NCI-H2196 (cell line): ENCODE results near the gene RER1.

Experiments used
- DNase-seq: peaks from one replicate; lab custom pipeline; 2025; ENCODE audit not compliant: unreplicated experiment; lab: John Stamatoyannopoulos, UW

The RER1 gene

DNA sequence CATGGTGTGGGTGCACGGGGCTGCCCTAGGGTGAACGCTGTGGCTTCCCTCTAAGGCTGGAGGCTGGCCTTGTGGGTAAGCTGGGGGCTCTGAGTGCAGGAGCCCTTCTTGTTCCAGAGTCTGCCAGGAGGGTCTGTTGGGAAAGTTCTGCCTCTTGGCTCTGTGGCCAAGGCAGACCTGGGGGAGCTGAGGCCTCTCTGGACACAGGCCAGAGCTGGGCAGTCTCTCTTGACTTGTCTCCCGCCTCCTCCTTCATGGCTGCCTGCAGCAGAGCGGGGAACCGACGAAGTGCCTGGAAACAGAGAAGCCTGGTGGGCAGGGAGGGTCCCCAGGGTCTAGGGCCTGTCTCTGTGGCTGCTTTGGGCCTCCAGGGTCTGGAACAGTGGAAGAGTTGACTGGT, 51.0 kb downstream of the RER1 start:
- DNase-seq: no peak

DNA sequence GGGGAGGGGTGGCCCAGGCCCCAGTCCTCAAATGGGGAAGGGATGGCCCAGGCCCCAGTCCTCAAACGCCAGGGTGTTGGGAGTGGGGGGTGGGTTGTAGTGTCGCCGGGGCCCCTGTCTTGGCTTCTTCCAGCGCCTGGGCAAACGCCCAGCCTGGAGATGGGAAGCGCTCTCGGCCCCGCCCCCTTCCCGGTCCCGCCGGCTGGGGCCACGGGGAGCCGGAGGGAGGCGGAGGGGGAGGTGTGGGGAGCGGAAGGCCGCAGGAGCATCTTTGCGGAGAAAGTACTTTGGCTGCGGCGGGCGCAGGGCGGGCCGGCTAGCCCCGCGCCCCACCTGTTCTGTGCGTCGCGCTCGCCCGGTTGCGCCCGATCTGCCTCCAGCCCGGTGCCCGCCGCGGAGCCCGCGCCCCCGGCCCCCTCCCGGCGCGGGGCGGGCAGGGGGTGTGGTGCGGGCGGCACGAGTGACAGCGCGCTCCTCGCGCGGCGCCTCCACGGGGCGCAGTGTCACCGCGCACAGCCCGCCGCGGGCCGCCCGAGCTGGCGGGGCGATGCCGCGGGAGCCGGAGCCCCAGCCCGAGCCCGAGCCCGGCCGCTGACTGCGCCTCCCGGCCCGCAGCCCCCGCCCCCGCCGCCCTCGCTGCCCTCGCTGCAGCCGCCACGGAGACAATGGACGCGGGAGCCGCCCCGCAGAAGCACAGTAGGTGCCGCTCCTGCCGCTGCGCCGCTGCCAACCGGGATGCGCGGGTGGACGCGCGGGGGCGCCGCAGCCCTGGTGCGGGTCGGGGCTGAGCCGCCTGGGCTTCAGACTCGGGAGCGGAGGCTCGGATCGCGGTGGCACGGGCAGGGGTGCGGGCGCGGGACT, 51.9 kb downstream of the RER1 start:
- DNase-seq: no peak

DNA sequence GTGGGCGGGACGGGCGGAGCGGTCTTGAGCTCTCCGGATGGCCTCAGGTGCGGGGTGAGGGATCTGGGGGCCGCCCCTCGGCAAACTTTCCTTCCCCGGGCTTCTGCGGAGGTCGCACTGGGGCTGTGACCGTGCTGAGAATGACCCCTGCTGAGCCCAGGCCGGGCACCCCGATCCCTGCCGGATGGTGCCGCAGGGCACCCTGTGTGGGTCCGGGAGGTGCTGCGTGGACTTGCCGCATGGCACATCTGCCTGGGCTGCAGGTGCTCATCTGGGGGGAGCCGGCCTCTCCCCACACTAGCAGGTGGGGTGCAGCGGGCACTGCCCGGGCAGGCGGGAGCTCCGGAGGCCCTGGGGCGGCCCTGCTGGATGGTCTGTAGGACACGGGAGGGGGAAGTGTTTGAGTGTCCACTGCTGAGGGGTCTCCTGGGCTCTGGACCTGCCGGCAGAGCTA, 52.5 kb downstream of the RER1 start:
- DNase-seq: no peak

DNA sequence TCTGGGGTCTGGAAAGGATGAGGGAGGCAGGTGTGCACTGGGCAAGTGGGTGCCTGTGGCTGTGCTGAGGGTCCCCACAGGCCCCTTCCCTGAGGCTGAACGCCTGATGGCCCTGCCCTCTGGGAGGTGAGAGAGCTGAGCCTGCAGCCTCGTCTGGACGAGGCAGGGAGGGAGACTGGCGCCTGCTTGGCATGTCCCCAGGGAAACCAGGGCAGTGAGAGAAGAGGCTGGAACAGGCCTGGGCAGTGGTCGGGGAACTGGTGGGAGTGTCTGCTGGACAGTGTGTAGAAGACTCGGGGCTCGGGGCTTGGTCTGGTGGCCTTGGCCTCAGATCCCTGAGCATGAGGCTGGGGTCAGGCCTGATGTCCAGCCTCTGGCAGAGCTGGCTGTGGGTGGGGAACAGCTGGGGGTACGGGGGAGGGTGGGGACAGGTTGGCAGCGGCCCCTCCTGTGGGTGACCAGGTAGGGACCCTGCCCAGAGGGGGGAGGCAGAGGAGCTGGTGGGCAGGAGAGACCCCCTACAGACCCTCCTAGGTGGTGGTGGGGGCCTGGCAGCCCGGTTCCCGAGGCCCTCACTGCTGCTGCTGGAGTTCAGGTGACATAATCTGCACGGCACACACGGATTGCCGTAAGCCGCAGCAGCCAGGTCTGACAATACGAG, 53.7 kb downstream of the RER1 start:
- no peak for DNase-seq

DNA sequence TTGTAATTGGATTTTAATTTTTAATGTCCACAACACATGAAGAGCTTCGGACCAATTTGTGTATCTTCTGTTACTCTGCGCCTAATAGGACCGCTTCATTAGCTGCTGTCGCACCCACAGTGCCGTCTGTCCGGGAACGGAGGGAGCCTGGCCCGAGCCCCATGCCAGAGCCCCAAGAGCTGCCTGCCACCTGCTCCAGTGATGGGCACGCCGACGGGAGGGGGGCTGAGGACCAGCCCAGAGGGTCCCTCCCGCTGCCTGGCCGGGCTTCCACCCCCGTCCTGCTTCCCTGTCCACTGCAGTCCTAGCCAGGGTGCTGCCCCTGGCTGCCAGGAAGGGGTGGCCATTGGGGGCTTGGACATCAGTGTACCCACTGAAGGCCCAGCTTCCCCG, 54.2 kb downstream of the RER1 start:
- DNase-seq: no peak

DNA sequence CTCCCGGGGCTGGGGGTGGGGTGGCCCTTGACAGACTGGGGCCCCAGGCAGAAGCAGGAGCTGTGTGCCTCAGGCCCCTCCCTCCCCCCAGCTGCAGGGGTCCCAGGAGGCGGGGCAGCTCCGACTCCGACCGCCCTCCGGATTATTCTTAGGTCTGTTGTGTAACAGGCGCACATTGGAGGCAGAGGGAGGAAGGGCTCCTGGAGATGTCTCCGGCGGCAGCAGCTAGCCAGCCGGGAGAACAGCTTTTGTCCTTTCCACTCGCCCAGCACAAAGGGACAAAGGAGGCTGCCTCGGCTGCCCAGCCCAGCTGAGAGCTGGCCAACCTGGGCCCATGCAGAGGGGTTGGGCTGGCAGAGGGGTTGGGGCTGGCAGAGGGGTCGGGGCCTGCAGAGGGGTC, 54.8 kb downstream of the RER1 start:
- DNase-seq: no peak

DNA sequence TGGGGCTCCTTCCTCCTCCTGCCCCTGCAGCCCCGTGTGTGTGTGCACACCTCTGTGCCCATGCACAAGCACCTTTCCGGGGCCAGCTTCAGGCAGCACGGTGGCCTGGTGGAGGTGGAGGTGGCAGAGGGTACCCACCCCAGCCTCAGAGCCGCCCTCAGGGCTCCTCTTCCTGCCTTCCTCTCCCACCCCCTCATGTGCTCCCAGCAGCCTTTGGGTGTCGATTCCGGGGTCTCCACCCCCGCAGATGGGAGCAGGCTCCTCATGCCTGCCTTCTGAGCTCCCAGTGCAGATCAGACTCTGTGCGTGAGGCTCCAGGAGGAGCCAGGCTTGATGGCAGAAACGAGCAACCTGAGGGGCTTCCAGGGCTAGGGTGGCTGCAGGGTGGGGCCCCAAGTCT, 55.2 kb downstream of the RER1 start:
- DNase-seq: no peak

DNA sequence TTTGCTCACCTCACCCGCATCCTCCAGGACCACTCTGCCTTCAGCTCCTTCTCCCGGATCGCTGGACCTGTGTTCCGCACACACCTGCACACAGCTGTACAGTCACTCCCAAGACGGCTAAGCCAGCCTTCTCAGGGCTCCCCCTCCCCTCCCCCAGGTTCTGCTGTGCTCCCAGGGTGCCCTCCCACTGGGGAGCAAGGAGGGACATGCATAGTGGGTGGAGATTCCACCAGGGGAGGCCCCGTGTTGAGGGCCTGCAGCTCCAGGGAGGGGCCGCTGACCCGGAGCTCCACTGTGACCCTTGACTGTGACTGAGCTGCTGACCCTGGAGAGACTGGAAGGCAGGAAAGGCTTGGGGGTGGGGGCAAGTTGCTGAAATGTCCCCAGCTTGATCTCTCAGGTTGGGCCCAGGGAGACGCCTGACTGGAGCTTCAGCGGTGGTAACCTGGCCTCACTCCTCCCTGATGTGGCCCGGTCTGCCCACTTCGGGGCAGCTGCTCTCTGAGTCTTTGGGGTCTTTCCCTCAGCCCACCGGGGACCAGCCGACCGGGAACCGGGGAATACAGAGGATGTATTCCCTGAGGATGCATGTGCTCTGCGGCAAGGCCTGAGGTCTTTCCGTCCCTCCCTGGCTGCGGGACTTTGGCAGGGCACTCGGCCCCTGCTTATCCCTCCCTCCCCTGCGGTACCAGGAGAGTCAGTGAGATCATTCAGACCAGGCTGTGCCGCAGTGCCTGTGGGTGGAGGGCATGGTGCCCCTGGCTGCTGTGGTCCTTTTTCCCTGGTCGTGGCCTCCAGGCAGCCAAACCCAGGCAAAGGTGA, 55.8 kb downstream of the RER1 start:
- no peak for DNase-seq

DNA sequence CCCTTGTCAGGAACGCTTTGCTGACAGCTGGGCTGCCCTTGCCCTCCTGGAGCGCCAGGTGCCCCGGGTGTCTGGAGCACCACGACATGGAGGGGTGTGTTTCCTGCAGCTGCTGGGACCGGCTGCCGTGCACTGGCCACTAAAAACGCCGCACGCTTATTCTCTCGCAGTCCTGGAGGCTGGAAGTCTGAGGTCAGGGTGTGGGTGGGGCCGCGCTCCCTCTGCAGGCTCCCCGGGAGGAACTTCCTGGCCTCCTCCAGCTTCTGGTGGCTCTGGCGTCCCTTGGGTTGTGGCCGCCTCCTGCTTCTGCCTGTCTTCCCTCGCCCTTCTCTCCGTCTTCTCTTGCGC, 56.4 kb downstream of the RER1 start:
- DNase-seq: peak; percentile 23

DNA sequence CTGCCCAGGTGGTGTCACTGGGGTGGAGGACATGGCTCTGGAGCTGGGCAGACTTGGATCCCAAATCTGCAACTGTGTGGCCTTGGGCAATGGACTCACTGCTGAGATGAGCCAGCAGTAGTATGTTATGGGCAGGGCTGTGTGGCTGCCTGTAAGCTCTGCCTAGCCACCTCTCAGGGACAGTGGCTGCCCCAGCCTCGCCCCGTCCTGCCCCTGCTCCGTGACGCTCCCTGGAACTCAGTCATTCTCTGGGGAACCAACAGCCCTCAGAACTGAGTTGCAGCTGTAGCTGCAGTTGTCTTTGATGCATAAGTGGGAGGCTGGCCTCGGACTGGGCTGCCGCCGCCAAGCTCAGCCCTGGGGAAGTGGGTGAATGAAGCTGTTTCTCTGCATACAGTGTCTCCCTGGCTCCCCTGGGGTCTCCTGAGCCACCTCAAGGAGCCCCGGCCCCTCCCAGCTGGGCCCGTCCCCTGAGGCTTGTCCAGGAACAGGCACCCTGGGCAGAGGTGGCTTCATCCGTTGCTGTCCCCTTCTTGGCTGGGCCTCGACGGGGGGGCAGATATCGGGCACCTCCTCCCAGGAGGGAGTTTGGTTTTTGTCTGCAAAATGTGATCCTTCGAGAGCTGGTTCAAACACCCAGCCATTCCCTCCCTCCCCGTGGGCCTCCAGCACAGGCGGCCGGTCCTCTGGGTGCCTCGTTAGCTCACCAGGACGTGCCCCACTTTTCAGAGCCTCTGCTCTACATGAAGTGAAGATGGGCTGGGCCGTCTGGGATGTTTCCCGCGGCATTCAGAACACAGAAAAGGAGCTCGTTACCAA, 58.2 kb downstream of the RER1 start:
- DNase-seq: no peak

DNA sequence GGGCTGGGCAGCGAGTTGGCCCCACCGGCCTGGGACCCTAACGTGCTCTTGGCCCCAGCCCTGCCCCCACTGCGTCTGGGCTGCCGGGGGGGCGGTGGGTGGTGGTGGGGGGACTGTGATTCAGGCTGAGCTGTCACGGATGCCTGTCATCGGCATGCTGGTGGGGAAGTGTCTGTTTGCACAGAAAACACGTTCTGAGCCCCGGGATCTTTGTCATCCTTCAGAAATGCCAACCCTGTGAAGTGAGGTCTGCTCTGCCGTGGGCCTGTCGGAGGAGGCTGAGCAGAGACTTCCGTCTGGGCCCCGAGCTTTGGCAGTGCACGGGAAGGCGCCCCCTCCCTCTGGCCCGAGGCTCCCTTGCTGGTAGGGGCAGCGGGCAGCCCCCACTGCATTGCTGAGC, 60.1 kb downstream of the RER1 start:
- DNase-seq: no peak

DNA sequence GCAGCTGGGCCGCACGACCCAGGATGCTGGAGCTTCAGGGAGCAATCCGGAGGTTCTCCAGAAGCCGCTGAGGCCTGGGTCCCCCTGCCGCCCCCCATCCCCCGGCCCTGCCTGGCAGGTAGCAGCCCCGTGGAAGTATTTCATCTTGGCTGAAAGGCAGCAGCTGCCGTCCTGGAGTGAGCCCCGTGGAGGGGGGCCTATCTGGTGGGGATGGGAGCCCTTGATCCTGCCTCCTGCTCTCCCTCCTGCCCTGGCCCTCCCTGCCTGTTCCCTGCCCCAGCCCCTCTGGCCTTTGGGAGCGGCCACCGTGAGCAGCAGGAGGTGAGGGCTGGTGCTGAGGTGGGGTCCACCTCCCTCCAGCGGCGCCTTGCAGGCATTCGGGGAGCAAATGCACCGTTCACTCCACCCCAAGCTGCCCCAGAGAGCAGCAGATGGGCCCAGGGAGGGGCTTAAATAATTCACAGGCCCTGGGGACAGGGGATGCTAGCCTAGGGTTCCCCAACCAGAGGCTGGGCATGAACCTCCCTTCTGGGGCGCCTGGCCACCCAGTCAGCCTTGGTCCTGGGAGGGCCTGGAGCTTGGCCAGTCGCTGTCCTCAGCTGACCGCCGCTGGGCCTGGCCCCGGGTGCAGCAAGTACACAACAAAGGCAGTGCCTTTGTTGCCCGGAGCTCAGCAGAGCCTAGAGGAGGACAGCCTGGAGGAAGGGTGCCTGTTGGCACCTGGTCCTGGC, 60.7 kb downstream of the RER1 start:
- DNase-seq: no peak

DNA sequence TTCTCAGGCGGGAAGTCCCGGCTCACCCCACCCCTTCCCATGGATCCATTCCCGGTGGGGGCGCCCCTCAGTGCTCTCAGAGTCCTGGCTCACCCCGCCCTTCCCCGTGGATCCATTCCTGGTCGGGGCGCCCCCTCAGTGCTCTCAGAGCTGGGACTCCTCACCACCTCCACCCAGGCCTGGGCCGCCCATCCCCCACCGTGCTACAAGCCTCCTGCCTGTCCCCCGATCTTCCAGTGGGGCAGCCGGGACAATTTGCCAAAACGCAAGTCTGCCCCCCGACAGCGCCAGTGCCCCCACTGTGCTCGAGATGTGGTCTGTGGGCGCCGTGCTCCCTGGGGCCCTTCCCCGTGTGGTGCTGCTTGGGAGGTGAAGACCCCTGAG, 61.3 kb downstream of the RER1 start:
- DNase-seq: no peak

DNA sequence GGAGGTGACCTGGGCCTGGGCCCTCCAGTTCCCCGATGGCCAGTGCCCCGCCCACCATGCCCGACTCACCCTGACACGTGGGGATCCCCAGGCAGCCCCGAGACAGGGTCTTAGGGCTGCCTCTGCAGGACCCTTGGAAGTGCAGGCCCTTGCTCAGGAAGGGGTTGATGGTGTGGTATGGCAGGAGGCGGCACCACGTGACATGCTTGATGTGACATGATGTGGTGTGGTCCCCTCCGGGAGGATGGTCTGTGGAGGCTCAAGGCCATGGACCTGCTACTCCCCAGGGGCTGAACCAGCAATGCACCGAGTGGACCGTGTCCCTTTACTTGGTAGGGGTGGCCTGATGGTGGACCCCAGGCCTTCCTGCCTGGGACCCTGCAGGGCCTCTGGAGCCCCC, 62.6 kb downstream of the RER1 start:
- no peak for DNase-seq
